Thyroid gland (tissue), 4 donors: Measurements from ENCODE around the gene HELZ. TPM values are rescaled to one million over a fixed set of nuclear protein-coding genes. Genes with fewer than 3 reads are reported as not detected.

Source experiments
- DNase-seq, 2 donors: peaks; one replicate each; pipeline ENCODE4 v3.0.0-alpha.2; 2019
- H3K27ac ChIP-seq, 3 donors: fragments of 200-600 bp; sonication (generic); 1 replicate in 2 of 3; 2 replicates in 1 of 3; pipeline ENCODE4 v1.5.1; 2016 to 2019; ENCODE audit warnings: mild to moderate bottlenecking in 1 of 3, moderate library complexity in 1 of 3
- H3K27me3 ChIP-seq: fragments of 200-600 bp; sonication (generic); one replicate; pipeline ENCODE4 v1.5.1; 2019
- H3K36me3 ChIP-seq, 2 donors: fragments of 200-600 bp; sonication (generic); one replicate each; pipeline ENCODE4 v1.5.1; 2016 to 2019
- H3K4me1 ChIP-seq, 2 donors: fragments of 200-600 bp; sonication (generic); one replicate each; pipeline ENCODE4 v1.5.1; 2017 to 2019
- H3K4me3 ChIP-seq, 3 donors: fragments of 200-600 bp; sonication (generic); replicated peaks in 1 of 3; 1 replicate in 2 of 3; 2 replicates in 1 of 3; pipeline ENCODE4 v1.5.1; 2016; ENCODE audit warnings: mild to moderate bottlenecking in 1 of 3
- H3K9me3 ChIP-seq: fragments of 200-600 bp; sonication (generic); one replicate; pipeline ENCODE4 v1.5.1; 2017
- CTCF ChIP-seq, 6 experiments: fragments of 200-600 bp in 3 of 6; fragments of 450-650 bp in 3 of 6; sonication (generic) in 3 of 6; IDR thresholded peaks; one replicate each; pipeline ENCODE4 v1.5.1; 2016 to 2019; ENCODE audit warnings: antibody characterized with exemption in 6 of 6, mild to moderate bottlenecking in 2 of 6, inconsistent platforms in 1 of 6, moderate library complexity in 1 of 6
- POLR2A ChIP-seq, 2 donors: fragments of 450-650 bp; IDR thresholded peaks; one replicate each; pipeline ENCODE4 v1.6.1; 2017; ENCODE audit warnings: antibody characterized with exemption in 2 of 2, mild to moderate bottlenecking in 2 of 2, moderate library complexity in 1 of 2
- WGBS, 2 donors: methylation state at CpG; one replicate each; pipeline ENCODE4 v1.1.5; 2017; 5-methylcytosine and 5-hydroxymethylcytosine counted together
- intact Hi-C: fragments of 100-400 bp; cut with DNase I; formaldehyde crosslinking; loops from one replicate; pipeline ENCODE4 v1.15.1; 2023
- total RNA-seq, 4 donors: library from RNA; depleted of rRNA; stranded (reverse); fragments of >200 nt; gene quantifications; one replicate each; pipeline ENCODE4 v1.2.3, GENCODE V29; 2016

HELZ gene
- total RNA-seq, 4 donors from 2014 or later = 63.4 to 134 (median 88.2) TPM

DNA sequence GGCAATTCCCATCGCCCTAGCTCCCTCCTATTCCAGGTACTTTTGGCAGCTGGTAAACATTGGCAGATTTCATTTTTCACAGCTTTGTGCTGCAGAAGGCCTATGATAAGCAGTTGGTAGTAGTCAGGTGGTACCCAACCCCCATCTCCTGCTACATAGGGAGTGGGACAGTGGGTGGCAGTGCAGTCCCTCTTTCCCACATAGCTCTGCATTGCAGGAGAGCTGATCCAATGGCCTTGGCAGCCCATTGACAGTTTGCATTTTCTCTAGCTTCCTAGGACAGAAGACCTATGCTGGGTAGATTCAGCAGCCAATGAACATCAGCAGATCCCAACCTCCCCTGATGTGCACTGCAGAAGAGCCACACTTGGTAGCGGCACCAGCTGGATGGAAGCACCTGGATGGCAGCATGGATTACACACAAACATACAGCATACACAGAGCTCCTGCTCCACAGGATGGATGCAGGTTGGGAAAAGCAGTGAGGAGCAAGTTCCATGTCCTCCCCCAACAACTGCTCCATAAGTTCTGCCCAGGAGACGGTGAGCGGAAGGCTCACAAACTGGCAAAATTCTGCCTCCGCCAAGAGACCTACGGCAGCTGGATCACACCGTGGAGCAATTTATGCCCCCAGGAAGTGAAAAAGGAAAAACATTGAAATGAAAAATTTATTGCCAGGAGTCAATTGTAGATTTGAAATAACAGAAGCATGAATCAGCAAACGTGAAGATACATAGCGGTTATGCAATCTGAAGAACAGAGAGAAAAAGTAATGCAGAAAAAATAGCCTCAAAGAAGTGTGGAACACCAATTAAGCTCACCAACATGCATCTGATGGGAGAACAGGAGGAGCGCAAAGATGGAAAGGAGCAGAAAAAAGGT, 105.0 kb downstream of the HELZ start:
- TF ChIP-seq POLR2A (IDR thresholded peaks at IDR 0.05) (no peak), CTCF (IDR thresholded peaks at IDR 0.05) (no peak)
- WGBS, 2 donors = 94 to 95% methylated on average over 10 of the region's 10 CpGs
- intact Hi-C loops = no loop called here
- Histone ChIP-seq H3K36me3 (peaks cover 5 to 7% of the 10 kb centered on the region in 2 donors), H3K9me3 (no peaks in the 10 kb centered on the region), H3K27ac (no peak overlapping the region), H3K27me3 (no peaks in the 10 kb centered on the region), H3K4me1 (no peaks in the 10 kb centered on the region), H3K4me3 (no peak overlapping the region)
- no peak for DNase-seq

GRCh38 chr17:67139289-67139688, 105.7 kb downstream of the HELZ start:
- H3K27me3 ChIP-seq = no peaks in the 10 kb centered on the region
- intact Hi-C loops = no loop called here
- no peaks in the 10 kb centered on the region for H3K9me3 ChIP-seq
- no peak overlapping the region for H3K27ac ChIP-seq
- 100% methylated on average over 1 of the region's 1 CpG for WGBS, 2 donors
- no peak overlapping the region for H3K4me3 ChIP-seq
- TF ChIP-seq CTCF (IDR thresholded peaks at IDR 0.05) (no peak), POLR2A (IDR thresholded peaks at IDR 0.05) (no peak)
- no peak for DNase-seq
- peaks cover 0 to 5% of the 10 kb centered on the region in 2 donors for H3K36me3 ChIP-seq
- H3K4me1 ChIP-seq = no peaks in the 10 kb centered on the region

- H3K36me3 ChIP-seq = peaks cover 0 to 8% of the 10 kb centered on the region in 2 donors
- intact Hi-C loops = no loop called here
- H3K27ac ChIP-seq = no peak overlapping the region
- TF ChIP-seq CTCF (IDR thresholded peaks at IDR 0.05) (no peak), POLR2A (IDR thresholded peaks at IDR 0.05) (no peak)
- H3K4me1 ChIP-seq = no peaks in the 10 kb centered on the region
- DNase-seq = no peak
- no peaks in the 10 kb centered on the region for H3K9me3 ChIP-seq
- no peak overlapping the region for H3K4me3 ChIP-seq
- H3K27me3 ChIP-seq = no peaks in the 10 kb centered on the region
These were observed 106.6 kb downstream of the HELZ start for GRCh38 chr17:67138392-67138791.

GRCh38 chr17:67137860-67138259, 107.1 kb downstream of the HELZ start:
- Histone ChIP-seq H3K9me3 (no peaks in the 10 kb centered on the region), H3K36me3 (peaks cover 0 to 10% of the 10 kb centered on the region in 2 donors), H3K4me3 (no peak overlapping the region), H3K4me1 (no peaks in the 10 kb centered on the region), H3K27me3 (no peaks in the 10 kb centered on the region), H3K27ac (no peak overlapping the region)
- intact Hi-C loops = no loop called here
- DNase-seq = no peak
- no peak for TF ChIP-seq CTCF (IDR thresholded peaks at IDR 0.05)
- no peak for TF ChIP-seq POLR2A (IDR thresholded peaks at IDR 0.05)
- WGBS, 2 donors = 85 to 91% methylated on average over 5 of the region's 5 CpGs

- TF ChIP-seq POLR2A (IDR thresholded peaks at IDR 0.05) (no peak), CTCF (IDR thresholded peaks at IDR 0.05) (no peak)
- intact Hi-C loops = no loop called here
- Histone ChIP-seq H3K4me1 (no peaks in the 10 kb centered on the region), H3K27me3 (no peaks in the 10 kb centered on the region), H3K36me3 (peaks cover 0 to 10% of the 10 kb centered on the region in 2 donors), H3K27ac (no peak overlapping the region), H3K4me3 (no peak overlapping the region), H3K9me3 (no peaks in the 10 kb centered on the region)
- no peak for DNase-seq
- 93 to 99% methylated on average over 3 of the region's 3 CpGs for WGBS, 2 donors
These were observed 108.0 kb downstream of the HELZ start for GRCh38 chr17:67137026-67137370.
